IPS-15b (cell line): ENCODE measurements around the gene TAB2.

Source experiments
- H3K27me3 ChIP-seq: one replicate; pipeline ENCODE4 v1.6.1; 2013; ENCODE audit warnings: low read length; ENCODE audit not compliant: control insufficient read depth, insufficient read depth
- H3K36me3 ChIP-seq: one replicate; pipeline ENCODE4 v1.6.1; 2013; ENCODE audit warnings: low read length; ENCODE audit not compliant: control insufficient read depth, insufficient read depth
- H3K4me1 ChIP-seq: one replicate; pipeline ENCODE4 v1.6.1; 2013; ENCODE audit warnings: mild to moderate bottlenecking, low read length; ENCODE audit not compliant: control insufficient read depth, insufficient read depth
- H3K4me3 ChIP-seq: one replicate; pipeline ENCODE4 v1.5.1; 2013; ENCODE audit warnings: low read depth, low read length
- H3K9ac ChIP-seq: one replicate; pipeline ENCODE4 v1.6.1; 2013; ENCODE audit warnings: low read depth, mild to moderate bottlenecking, low read length
- H3K9me3 ChIP-seq: one replicate; pipeline ENCODE4 v1.6.1; 2013; ENCODE audit warnings: mild to moderate bottlenecking, low read length; ENCODE audit not compliant: control insufficient read depth, insufficient read depth

Gene TAB2

GRCh38 chr6:149425754-149426153 is 108.2 kb downstream of the TAB2 start:
- no peaks in the 10 kb centered on the region for H3K36me3 ChIP-seq
- no peak overlapping the region for H3K9ac ChIP-seq
- H3K4me1 ChIP-seq = peaks cover 7% of the 10 kb centered on the region

GRCh38 chr6:149428606-149429005 is 111.1 kb downstream of the TAB2 start:
- no peaks in the 10 kb centered on the region for H3K36me3 ChIP-seq
- no peaks in the 10 kb centered on the region for H3K27me3 ChIP-seq
- H3K4me1 ChIP-seq = peaks cover 6% of the 10 kb centered on the region
- no peak overlapping the region for H3K4me3 ChIP-seq
- H3K9ac ChIP-seq = no peak overlapping the region
- no peaks in the 10 kb centered on the region for H3K9me3 ChIP-seq

More at GRCh38 chr6:149425754-149426153, 108.2 kb downstream of the TAB2 start:
- no peaks in the 10 kb centered on the region for H3K27me3 ChIP-seq
- no peak overlapping the region for H3K4me3 ChIP-seq
- no peaks in the 10 kb centered on the region for H3K9me3 ChIP-seq

GRCh38 chr6:149429427-149430360 is 112.2 kb downstream of the TAB2 start:
- H3K9ac ChIP-seq = no peak overlapping the region
- H3K27me3 ChIP-seq = no peaks in the 10 kb centered on the region
- no peaks in the 10 kb centered on the region for H3K36me3 ChIP-seq

GRCh38 chr6:149431905-149432775 is 114.6 kb downstream of the TAB2 start:
- Histone ChIP-seq H3K9me3 (no peaks in the 10 kb centered on the region), H3K36me3 (no peaks in the 10 kb centered on the region), H3K4me3 (no peak overlapping the region), H3K9ac (no peak overlapping the region), H3K4me1 (no peaks in the 10 kb centered on the region), H3K27me3 (no peaks in the 10 kb centered on the region)

More at GRCh38 chr6:149429427-149430360, 112.2 kb downstream of the TAB2 start:
- Histone ChIP-seq H3K9me3 (no peaks in the 10 kb centered on the region), H3K4me3 (no peak overlapping the region), H3K4me1 (no peaks in the 10 kb centered on the region)

- Histone ChIP-seq H3K4me3 (no peak overlapping the region), H3K9me3 (no peaks in the 10 kb centered on the region), H3K9ac (no peak overlapping the region), H3K36me3 (no peaks in the 10 kb centered on the region), H3K27me3 (no peaks in the 10 kb centered on the region), H3K4me1 (no peaks in the 10 kb centered on the region)
Measured at GRCh38 chr6:149433405-149433804, 115.9 kb downstream of the TAB2 start.

- no peaks in the 10 kb centered on the region for H3K4me1 ChIP-seq
- H3K27me3 ChIP-seq = no peaks in the 10 kb centered on the region
- H3K9ac ChIP-seq = no peak overlapping the region
- no peaks in the 10 kb centered on the region for H3K9me3 ChIP-seq
- no peak overlapping the region for H3K4me3 ChIP-seq
- H3K36me3 ChIP-seq = no peaks in the 10 kb centered on the region
Measured at GRCh38 chr6:149433881-149434280, 116.4 kb downstream of the TAB2 start.

GRCh38 chr6:149435919-149436586 is 118.5 kb downstream of the TAB2 start:
- Histone ChIP-seq H3K36me3 (no peaks in the 10 kb centered on the region), H3K4me1 (peaks cover 2% of the 10 kb centered on the region), H3K9ac (no peak overlapping the region), H3K9me3 (no peaks in the 10 kb centered on the region), H3K4me3 (no peak overlapping the region), H3K27me3 (no peaks in the 10 kb centered on the region)

GRCh38 chr6:149436647-149437046 is 119.1 kb downstream of the TAB2 start:
- Histone ChIP-seq H3K27me3 (no peaks in the 10 kb centered on the region), H3K36me3 (no peaks in the 10 kb centered on the region), H3K4me1 (peaks cover 2% of the 10 kb centered on the region), H3K4me3 (no peak overlapping the region), H3K9me3 (no peaks in the 10 kb centered on the region), H3K9ac (no peak overlapping the region)

GRCh38 chr6:149437212-149437611 is 119.7 kb downstream of the TAB2 start:
- H3K4me1 ChIP-seq = peaks cover 2% of the 10 kb centered on the region
- H3K4me3 ChIP-seq = no peak overlapping the region
- H3K9ac ChIP-seq = no peak overlapping the region
- no peaks in the 10 kb centered on the region for H3K9me3 ChIP-seq
- no peaks in the 10 kb centered on the region for H3K36me3 ChIP-seq
- no peaks in the 10 kb centered on the region for H3K27me3 ChIP-seq

- Histone ChIP-seq H3K4me1 (peaks cover 2% of the 10 kb centered on the region), H3K27me3 (no peaks in the 10 kb centered on the region), H3K9ac (no peak overlapping the region), H3K4me3 (no peak overlapping the region), H3K9me3 (no peaks in the 10 kb centered on the region), H3K36me3 (no peaks in the 10 kb centered on the region)
Measured at GRCh38 chr6:149438855-149439254, 121.3 kb downstream of the TAB2 start.

GRCh38 chr6:149439626-149440025 is 122.1 kb downstream of the TAB2 start:
- H3K9me3 ChIP-seq = no peaks in the 10 kb centered on the region
- H3K4me1 ChIP-seq = peaks cover 2% of the 10 kb centered on the region
- H3K4me3 ChIP-seq = no peak overlapping the region
- no peaks in the 10 kb centered on the region for H3K27me3 ChIP-seq
- H3K9ac ChIP-seq = no peak overlapping the region
- no peaks in the 10 kb centered on the region for H3K36me3 ChIP-seq
